ENCODE measurements around the gene USP6NL. TPM values are rescaled to one million over a fixed set of nuclear protein-coding genes. Genes with fewer than 3 reads are reported as not detected.

USP6NL gene
- total RNA-seq, 4 donors from 2014 or later = 3.8 to 21.9 (median 17.0) TPM

GRCh38 chr10:11612021-11613001, 861 bp upstream of the USP6NL start:
- Histone ChIP-seq H3K36me3 (no peaks in the 10 kb centered on the region), H3K27me3 (no peaks in the 10 kb centered on the region), H3K27ac (peak overlapping the region; percentile 77 to 91), H3K9me3 (no peaks in the 10 kb centered on the region), H3K4me3 (peak overlapping the region; percentile 34 to 71), H3K4me1 (no peaks in the 10 kb centered on the region)
- intact Hi-C loops (cut with DNase I; ENCODE audit: low total_unique reads) = no loop called here
- no peak for DNase-seq
- TF ChIP-seq CTCF (IDR thresholded peaks at IDR 0.05) = no peak
- TF ChIP-seq POLR2A (IDR thresholded peaks at IDR 0.05) = no peak

- no peaks in the 10 kb centered on the region for H3K27me3 ChIP-seq
- H3K4me3 ChIP-seq = peak overlapping the region; percentile 40 to 71
- no peaks in the 10 kb centered on the region for H3K36me3 ChIP-seq
- no peaks in the 10 kb centered on the region for H3K4me1 ChIP-seq
- intact Hi-C loops (cut with DNase I; ENCODE audit: low total_unique reads) = no loop called here
- no peak for TF ChIP-seq CTCF (IDR thresholded peaks at IDR 0.05)
- no peak for TF ChIP-seq POLR2A (IDR thresholded peaks at IDR 0.05)
- peak overlapping the region; percentile 77 to 91 for H3K27ac ChIP-seq
- peak; percentile 30 for DNase-seq
- no peaks in the 10 kb centered on the region for H3K9me3 ChIP-seq
Measured at GRCh38 chr10:11610826-11611247, 613 bp downstream of the USP6NL start.

- H3K9me3 ChIP-seq = no peaks in the 10 kb centered on the region
- H3K27me3 ChIP-seq = no peaks in the 10 kb centered on the region
- DNase-seq = no peak
- peak overlapping the region; percentile 40 to 71 for H3K4me3 ChIP-seq
- H3K27ac ChIP-seq = peak overlapping the region; percentile 77 to 91
- TF ChIP-seq CTCF (IDR thresholded peaks at IDR 0.05) = no peak
- no peak for TF ChIP-seq POLR2A (IDR thresholded peaks at IDR 0.05)
- no peaks in the 10 kb centered on the region for H3K36me3 ChIP-seq
- intact Hi-C loops (cut with DNase I; ENCODE audit: low total_unique reads) = no loop called here
- no peaks in the 10 kb centered on the region for H3K4me1 ChIP-seq
Measured at GRCh38 chr10:11610166-11610825, 1.2 kb downstream of the USP6NL start.

- Histone ChIP-seq H3K27ac (no peak overlapping the region), H3K4me1 (no peaks in the 10 kb centered on the region), H3K4me3 (no peak overlapping the region), H3K36me3 (no peaks in the 10 kb centered on the region), H3K9me3 (no peaks in the 10 kb centered on the region), H3K27me3 (no peaks in the 10 kb centered on the region)
- intact Hi-C loops (cut with DNase I; ENCODE audit: low total_unique reads) = no loop called here
- no peak for DNase-seq
- TF ChIP-seq POLR2A (IDR thresholded peaks at IDR 0.05) (no peak), CTCF (IDR thresholded peaks at IDR 0.05) (no peak)
Measured at GRCh38 chr10:11609492-11610093, 1.9 kb downstream of the USP6NL start.

Data from uterus (tissue), 4 donors.